Stimulated activated CD4-positive, alpha-beta T cell treated with anti-CD3 and anti-CD28 coated beads, Interleukin-4, amount 100 ng/mL, for 48 hours (primary cell): ENCODE data around the gene TMEM120B.

Experiments used
- DNase-seq, 2 donors: peaks; one replicate each; pipeline ENCODE4 v3.0.0-alpha.2; 2020; ENCODE audit warnings: low read depth in 2 of 2

Gene TMEM120B

DNA sequence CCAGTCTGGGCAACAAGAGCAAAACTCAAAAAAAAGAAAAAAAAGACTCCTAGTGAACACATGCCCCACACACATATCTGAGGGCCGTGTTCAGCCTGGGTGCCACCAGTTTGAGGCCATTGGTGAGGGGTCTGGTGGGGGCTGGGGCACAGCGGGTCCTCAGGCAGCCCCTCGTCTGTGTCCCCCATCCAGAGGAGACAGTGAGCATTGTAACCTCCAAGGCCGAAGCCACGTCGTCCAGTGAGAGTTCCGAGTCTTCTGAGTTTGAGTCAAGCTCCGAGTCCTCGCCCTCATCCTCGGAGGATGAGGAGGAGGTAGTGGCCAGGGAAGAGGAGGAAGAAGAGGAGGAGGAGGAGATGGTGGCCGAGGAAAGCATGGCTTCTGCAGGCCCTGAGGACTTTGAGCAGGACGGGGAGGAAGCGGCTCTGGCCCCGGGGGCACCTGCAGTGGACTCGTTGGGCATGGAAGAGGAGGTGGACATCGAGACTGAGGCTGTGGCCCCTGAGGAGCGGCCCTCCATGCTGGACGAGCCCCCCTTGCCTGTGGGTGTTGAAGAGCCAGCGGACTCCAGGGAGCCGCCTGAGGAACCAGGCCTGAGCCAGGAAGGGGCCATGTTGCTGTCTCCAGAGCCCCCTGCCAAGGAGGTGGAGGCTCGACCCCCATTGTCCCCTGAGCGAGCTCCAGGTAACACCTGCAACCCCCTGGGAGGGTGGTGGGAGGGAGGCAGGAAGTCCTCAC lies 106.8 kb downstream of the TMEM120B start:
- no peak for DNase-seq

DNA sequence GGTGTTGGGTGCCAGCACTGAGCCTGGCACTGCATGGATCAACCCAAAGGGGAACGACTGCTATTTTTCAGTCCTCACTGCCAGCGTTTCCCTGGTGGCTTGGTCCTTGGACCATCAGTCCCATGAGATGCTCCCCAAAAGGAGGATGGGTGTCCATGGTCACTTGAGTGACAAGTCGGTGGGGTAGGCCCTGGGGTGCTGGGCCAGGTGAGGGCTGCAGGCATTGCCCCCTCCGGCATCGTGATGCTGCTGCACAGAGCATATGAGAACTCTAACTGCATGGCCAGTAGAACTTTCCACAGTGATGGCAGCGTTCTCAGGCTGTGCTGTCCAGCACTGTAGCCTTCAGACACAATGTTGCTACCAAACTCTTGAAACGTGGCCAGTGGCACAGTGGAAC lies 107.5 kb downstream of the TMEM120B start:
- no peak for DNase-seq

DNA sequence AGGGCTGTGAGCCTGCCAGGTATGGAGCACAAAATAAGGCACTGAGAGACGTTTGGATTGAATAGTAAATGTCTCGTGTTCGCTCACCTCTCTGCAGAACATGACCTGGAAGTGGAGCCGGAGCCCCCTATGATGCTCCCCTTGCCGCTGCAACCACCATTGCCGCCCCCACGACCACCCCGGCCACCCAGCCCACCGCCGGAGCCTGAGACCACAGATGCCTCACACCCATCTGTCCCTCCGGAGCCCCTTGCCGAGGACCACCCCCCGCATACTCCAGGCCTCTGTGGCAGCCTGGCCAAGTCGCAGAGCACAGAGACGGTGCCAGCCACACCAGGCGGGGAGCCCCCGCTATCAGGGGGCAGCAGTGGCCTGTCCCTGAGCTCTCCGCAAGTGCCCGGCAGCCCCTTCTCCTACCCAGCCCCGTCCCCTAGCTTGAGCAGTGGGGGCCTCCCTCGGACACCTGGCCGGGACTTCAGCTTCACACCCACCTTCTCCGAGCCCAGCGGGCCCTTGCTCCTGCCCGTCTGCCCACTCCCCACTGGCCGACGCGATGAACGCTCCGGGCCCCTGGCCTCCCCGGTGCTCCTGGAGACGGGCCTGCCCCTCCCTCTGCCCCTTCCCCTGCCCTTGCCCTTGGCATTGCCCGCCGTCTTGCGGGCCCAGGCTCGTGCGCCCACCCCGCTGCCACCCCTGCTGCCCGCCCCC lies 110.0 kb downstream of the TMEM120B start:
- no peak for DNase-seq

DNA sequence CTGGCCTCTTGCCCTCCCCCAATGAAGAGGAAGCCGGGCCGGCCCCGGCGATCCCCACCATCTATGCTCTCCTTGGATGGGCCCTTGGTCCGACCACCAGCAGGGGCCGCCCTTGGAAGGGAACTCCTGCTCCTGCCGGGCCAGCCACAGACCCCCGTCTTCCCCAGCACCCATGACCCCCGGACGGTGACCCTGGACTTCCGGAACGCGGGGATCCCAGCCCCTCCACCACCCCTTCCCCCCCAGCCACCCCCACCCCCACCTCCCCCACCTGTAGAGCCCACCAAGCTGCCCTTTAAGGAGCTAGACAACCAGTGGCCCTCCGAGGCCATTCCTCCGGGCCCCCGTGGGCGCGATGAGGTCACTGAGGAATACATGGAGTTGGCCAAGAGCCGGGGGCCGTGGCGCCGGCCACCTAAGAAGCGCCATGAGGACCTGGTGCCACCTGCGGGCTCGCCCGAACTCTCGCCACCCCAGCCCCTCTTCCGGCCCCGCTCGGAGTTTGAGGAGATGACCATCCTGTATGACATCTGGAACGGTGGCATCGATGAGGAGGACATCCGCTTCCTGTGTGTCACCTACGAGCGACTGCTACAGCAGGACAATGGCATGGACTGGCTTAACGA lies 110.7 kb downstream of the TMEM120B start:
- no peak for DNase-seq

DNA sequence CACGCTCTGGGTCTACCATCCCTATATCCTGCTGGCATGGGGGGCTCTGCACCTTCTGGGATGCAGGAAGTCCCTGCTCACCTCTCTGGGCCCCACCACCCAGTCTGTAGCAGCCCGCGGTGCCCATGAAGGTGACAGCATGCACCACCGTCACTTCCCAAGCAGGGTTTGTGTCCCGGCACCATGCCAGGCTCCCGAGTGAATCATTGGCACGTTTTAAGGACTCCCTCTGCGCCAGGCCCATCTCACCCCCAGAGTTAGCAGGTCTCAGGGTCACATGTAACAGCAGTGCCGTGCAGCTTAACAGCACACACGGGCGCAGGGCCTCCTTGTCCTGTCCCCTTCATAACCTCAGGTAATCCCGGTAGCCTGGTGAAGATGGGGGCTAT lies 111.2 kb downstream of the TMEM120B start:
- DNase-seq, result no peak

DNA sequence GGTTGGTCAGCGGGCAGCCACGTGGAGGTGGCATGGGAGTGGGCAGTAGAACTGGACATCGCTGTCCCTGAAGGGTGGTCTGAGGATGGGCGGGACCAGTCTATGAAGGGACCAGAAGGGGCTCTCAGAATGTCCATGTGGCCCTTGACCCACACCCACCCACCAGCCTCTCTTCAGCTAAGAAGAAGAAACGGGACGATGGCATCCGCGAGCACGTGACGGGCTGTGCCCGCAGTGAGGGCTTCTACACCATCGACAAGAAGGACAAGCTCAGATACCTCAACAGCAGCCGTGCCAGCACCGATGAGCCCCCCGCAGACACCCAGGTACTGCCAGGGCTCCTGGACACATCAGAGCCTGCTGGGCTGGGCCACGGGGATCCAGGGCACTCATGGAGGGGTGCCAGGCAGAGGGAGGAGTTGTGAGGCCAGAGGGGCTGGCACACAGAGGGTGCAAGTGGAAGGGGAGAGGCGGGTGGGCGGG lies 112.5 kb downstream of the TMEM120B start:
- DNase-seq, result no peak

DNA sequence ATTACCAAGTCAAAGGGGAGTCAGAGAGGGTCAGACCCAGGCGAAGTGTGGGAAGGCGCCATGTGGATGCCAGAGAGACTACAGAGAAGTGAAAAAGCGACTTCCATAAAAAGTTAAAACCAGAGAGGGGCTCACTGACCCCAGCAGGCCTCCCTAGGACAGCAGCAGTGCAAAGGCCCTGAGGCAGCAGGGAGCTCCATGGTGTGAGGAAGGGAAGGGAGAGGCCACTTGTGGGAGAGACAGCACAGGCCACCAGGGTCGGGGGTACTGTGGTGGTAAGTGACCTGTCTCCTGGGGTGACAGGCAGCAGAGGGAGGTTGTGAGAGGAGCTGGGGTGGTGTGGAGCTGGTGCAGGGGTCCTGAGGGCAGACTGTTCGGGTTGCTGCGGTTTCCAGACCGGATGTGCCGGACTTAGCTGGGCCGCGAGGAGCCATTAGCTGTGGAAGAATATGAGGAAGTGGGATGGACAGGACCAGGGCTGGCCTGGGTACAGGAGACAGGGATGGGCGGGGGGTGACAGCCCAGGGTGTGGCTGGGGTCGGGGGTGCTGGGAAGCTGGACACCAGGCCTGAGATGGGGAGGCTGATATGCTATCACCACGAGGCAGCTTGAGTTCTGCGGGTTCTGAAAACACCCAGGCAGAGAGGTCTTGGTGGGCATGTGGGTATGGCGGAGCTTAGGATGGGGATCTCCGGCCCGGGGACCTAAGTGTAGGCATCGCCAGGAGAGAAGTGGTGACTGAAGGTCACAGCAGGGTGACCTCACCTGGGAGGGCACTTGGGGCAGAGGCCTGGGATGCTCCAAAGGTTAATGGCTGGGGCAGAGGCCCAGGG lies 114.0 kb downstream of the TMEM120B start:
- no peak for DNase-seq

DNA sequence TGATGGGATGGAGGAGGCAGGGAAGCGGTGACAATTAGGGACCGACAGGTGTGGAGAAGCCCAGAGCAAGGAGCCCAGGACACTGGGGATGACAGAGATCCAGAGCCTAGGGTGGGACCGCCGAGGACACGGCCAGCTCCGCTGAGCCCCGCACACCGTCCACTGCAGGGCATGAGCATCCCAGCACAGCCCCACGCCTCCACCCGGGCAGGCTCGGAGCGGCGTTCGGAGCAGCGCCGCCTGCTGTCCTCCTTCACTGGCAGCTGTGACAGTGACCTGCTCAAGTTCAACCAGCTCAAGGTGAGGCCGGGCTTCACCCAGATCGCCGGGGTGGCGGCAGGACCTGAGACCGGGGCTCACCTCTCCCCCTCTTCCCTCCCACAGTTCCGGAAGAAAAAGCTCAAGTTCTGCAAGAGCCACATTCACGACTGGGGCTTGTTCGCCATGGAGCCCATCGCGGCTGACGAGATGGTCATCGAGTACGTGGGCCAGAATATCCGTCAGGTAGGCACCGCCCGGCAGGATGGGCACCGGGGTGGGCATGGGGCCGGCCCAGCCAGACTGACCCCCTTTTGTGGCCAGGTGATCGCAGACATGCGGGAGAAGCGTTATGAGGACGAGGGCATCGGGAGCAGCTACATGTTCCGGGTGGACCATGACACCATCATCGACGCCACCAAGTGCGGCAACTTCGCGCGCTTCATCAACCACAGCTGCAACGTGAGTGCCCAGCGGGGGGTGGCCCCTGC lies 115.0 kb downstream of the TMEM120B start:
- no peak for DNase-seq

DNA sequence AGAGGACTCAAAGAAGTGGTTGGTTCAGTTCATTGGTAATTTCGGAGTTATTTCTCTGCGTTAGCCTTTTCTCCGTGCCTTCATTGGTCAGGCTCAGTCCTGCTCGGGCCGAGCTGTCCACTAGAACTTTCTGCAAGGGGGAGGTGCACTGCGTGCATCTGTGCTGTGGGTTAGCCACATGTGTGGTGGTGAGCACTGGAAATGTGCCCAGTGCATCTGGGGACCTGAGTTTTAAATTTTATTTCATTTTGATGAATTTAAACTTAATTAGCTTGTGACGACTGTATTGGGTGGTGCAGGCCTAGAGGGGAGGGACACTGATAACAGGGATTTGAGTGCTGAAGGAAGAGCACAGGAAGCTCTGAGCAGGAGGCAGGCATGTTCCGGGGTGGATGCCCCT lies 115.8 kb downstream of the TMEM120B start:
- DNase-seq, result no peak

DNA sequence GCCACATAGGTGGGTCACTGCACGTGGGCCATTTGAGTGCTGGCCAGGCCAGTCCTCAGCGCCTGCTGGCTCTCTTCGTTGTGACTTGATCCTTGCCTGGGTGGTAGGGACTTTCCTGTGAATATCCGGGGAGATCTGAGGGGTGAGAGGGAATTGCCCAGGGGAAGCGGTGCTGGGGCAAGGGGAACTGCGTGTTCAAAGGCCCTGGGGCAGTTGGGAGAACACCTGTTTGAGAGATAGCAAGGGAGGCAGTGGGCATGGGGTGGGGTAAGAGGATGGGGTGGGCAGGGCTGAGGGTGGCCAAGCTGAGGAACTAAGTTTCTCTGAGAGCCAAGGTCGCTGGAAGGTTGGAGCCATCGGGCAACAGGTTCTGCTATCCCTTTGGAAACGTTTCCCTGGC lies 116.3 kb downstream of the TMEM120B start:
- no peak for DNase-seq

DNA sequence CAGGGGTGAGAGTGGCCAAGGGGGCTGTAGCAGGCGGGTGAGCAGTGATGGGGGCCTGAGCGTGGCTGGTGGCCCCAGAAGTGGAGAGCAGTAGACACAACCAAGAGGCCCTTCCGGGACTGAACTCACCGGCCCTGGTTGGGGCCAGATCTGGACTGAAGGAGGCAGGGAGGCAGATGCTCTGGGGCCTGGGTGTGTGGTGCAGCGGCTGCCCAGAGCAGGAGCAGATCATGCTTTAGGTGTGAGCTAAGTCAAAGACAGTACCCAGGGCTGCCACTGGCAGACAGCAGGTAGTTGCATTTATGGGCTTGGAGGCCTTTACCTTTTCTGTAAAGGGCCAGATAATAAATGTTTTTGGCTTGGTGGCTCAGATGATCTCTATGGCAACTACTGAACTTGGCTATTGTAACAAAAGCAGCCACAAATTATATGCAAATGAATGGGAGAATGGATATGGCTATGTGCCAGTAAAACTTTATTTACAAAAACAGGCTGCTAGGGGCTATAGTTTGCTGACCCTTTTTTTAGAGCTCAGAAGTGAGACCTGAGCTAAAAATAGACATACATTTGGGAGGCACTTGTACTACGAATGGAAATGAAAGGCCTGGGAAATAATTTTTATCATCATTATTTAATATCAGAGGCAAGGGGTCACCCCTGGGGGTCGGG lies 116.8 kb downstream of the TMEM120B start:
- DNase-seq, result no peak

DNA sequence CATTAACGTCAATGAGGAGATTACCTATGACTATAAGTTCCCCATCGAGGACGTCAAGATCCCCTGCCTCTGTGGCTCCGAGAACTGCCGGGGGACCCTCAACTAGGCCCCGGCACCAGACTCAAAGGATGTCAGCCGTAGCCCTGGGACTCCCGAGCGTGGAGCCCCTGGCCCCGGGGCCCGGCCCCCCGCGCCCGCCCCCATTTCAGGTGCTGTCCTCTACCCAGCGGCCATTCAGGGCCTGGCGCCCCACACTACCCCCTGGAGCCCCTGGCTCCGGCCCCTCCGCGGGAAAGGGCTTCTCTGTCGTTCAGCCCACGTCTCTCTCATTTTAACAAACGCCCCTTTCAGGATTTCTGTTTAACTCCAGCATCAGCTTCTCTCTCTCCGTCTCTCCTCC lies 117.6 kb downstream of the TMEM120B start:
- DNase-seq, result no peak

DNA sequence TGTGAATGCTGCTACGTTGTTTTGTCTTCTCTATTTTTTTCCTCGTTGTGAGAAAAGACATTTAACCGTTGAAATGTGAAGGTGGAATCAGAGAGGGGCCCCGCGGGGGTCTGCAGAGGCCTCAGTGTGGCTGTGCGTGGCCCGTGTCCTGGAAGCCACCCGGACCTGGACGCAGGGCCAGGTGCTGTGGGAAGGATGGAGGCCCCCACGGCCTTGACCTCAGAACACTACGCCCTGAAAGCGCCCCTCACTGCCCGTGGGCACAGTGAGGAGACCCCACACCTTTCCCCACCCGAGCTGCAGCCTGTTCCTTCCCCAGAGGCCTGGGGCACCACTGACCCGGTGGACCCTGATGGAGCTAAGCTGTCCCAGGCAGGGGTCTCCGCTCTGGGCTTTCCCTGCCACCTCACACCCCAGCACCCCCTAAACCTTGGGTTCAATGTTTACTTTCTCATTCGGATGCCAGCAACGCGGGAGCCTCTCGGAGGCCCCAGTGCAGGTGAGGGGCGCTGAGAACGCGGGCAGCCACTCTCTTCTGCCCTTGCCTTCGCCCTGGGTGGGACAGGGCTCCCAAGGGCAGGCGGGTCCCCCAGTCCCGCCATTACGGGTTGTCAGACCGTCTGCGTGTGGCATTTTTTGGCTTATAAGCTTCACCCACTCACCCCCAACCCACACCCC lies 118.2 kb downstream of the TMEM120B start:
- no peak for DNase-seq
